Omental fat pad (tissue), 4 donors: ENCODE results near the gene SIL1. TPM values are rescaled to one million over a fixed set of nuclear protein-coding genes. Genes with fewer than 3 reads are reported as not detected.

Experiments
- ATAC-seq: fragments of 150-250 bp; one replicate; pipeline ENCODE4 v1.9.1; 2016; ENCODE audit warnings: mild to moderate bottlenecking, moderate library complexity; ENCODE audit not compliant: low FRiP score
- DNase-seq: peaks from one replicate; pipeline ENCODE4 v3.0.0-alpha.2; 2019; ENCODE audit warnings: low spot score
- CTCF ChIP-seq, 3 donors: fragments of 450-650 bp; IDR thresholded peaks; one replicate each; pipeline ENCODE4 v1.5.1; 2016 to 2017; ENCODE audit warnings: antibody characterized with exemption in 3 of 3, mild to moderate bottlenecking in 3 of 3, moderate library complexity in 2 of 3
- total RNA-seq, 4 donors: library from RNA; depleted of rRNA; stranded (reverse); fragments of >200 nt; gene quantifications; one replicate each; pipeline ENCODE4 v1.1.0, GENCODE V29; 2016

SIL1 gene
- total RNA-seq, 4 donors from 2014 or later: 34.7 to 66.0 (median 38.9) TPM

- ATAC-seq: no peak
These were observed 59.4 kb downstream of the SIL1 start for GRCh38 chr5:139138809-139139208.

GRCh38 chr5:139138109-139138508 lies 60.1 kb downstream of the SIL1 start:
- no peak for DNase-seq
- TF ChIP-seq CTCF (IDR thresholded peaks at IDR 0.05): no peak
- no peak for ATAC-seq

More at GRCh38 chr5:139138809-139139208, 59.4 kb downstream of the SIL1 start:
- no peak for DNase-seq
- TF ChIP-seq CTCF (IDR thresholded peaks at IDR 0.05): no peak

- no peak for TF ChIP-seq CTCF (IDR thresholded peaks at IDR 0.05)
- ATAC-seq: no peak
- no peak for DNase-seq
These were observed 60.5 kb downstream of the SIL1 start for GRCh38 chr5:139137697-139138096.

- DNase-seq (no peak), ATAC-seq (no peak)
- TF ChIP-seq CTCF (IDR thresholded peaks at IDR 0.05): no peak
These were observed 63.3 kb downstream of the SIL1 start for GRCh38 chr5:139134906-139135305.

GRCh38 chr5:139133282-139133681 lies 64.9 kb downstream of the SIL1 start:
- DNase-seq: no peak
- TF ChIP-seq CTCF (IDR thresholded peaks at IDR 0.05): no peak
- ATAC-seq: no peak

GRCh38 chr5:139132515-139132914 lies 65.7 kb downstream of the SIL1 start:
- ATAC-seq (no peak), DNase-seq (no peak)
- no peak for TF ChIP-seq CTCF (IDR thresholded peaks at IDR 0.05)

- ATAC-seq (no peak), DNase-seq (no peak)
- no peak for TF ChIP-seq CTCF (IDR thresholded peaks at IDR 0.05)
These were observed 66.2 kb downstream of the SIL1 start for GRCh38 chr5:139131921-139132432.
